A673 (cell line): ENCODE data around the gene PAX7. TPM values are rescaled to one million over a fixed set of nuclear protein-coding genes. Genes with fewer than 3 reads are reported as not detected.

Experiments used
- BruUV-seq: library from RNA; stranded (reverse); fragments of 400-500 nt; replicated peaks from 2 replicates; lab custom pipeline; 2021; lab: Mats Ljungman, UMichigan
- CTCF ChIA-PET: fragments of 300-600 bp; sonication (Branson Sonifier 250); formaldehyde crosslinking; loops from one replicate; lab custom pipeline; 2022; ENCODE audit warnings: antibody characterized with exemption; lab: Charles Lee
- POLR2A ChIA-PET: fragments of 300-600 bp; sonication (Branson Sonifier 250); formaldehyde crosslinking; loops from one replicate; lab custom pipeline; 2022; ENCODE audit warnings: antibody characterized with exemption; ENCODE audit not compliant: low non-redundant PET; lab: Charles Lee
- DNase-seq: peaks from one replicate; pipeline ENCODE4 v3.0.0-alpha.2; 2015; ENCODE audit warnings: low spot score
- H3K27ac ChIP-seq: fragments of 200-600 bp; sonication (generic); 2 replicates; pipeline ENCODE4 v1.5.1; 2016; ENCODE audit warnings: mixed run types, low read depth, mild to moderate bottlenecking, mixed read lengths, antibody characterized with exemption, low read length; ENCODE audit not compliant: poor library complexity, severe bottlenecking
- H3K27me3 ChIP-seq: fragments of 200-600 bp; sonication (generic); replicated peaks from 2 replicates; pipeline ENCODE4 v1.6.1; 2017; ENCODE audit warnings: mixed run types, low read depth, mild to moderate bottlenecking, mixed read lengths, antibody characterized with exemption, low read length; ENCODE audit not compliant: insufficient read depth, poor library complexity
- H3K36me3 ChIP-seq: fragments of 200-600 bp; sonication (generic); 2 replicates; pipeline ENCODE4 v1.6.1; 2016; ENCODE audit warnings: mixed run types, mild to moderate bottlenecking, mixed read lengths, antibody characterized with exemption, low read length; ENCODE audit not compliant: insufficient read depth, poor library complexity, severe bottlenecking
- H3K4me1 ChIP-seq: fragments of 200-600 bp; sonication (generic); 2 replicates; pipeline ENCODE4 v1.6.1; 2017; ENCODE audit warnings: mixed run types, mild to moderate bottlenecking, mixed read lengths, antibody characterized with exemption, low read length; ENCODE audit not compliant: insufficient read depth, poor library complexity, severe bottlenecking
- H3K4me3 ChIP-seq: fragments of 200-600 bp; sonication (generic); 2 replicates; pipeline ENCODE4 v1.5.1; 2016; ENCODE audit warnings: low read depth, mixed run types, mild to moderate bottlenecking, mixed read lengths, low read length; ENCODE audit not compliant: poor library complexity, severe bottlenecking
- H3K9me3 ChIP-seq: fragments of 200-600 bp; sonication (generic); 2 replicates; pipeline ENCODE4 v1.6.1; 2016; ENCODE audit warnings: mixed run types, low read depth, mild to moderate bottlenecking, mixed read lengths, antibody characterized with exemption, low read length; ENCODE audit not compliant: poor library complexity, severe bottlenecking
- EZH2 ChIP-seq: fragments of 200-600 bp; sonication (generic); IDR thresholded peaks from 2 replicates; pipeline ENCODE4 v1.6.1; 2017; ENCODE audit warnings: borderline replicate concordance, low read depth, mild to moderate bottlenecking, mixed read lengths, antibody characterized with exemption, low read length; ENCODE audit not compliant: poor library complexity, severe bottlenecking
- intact Hi-C: fragments of 100-400 bp; cut with micrococcal nuclease; formaldehyde crosslinking; loops from one replicate; pipeline ENCODE4 v1.10.0; 2022; ENCODE audit not compliant: unreplicated experiment
- total RNA-seq: library from RNA; stranded (reverse); gene quantifications from 2 replicates; pipeline ENCODE4 v1.2.3, GENCODE V29; 2021
- TF ChIP-seq, protein P1 (sequence below): fragments of 300-800, 200-600 bp; sonication (generic); conservative IDR thresholded peaks from 2 replicates; pipeline ENCODE4 v1.5.1; 2017; ENCODE audit warnings: low read depth, mild to moderate bottlenecking, antibody characterized with exemption, low read length, moderate library complexity, mixed read lengths

PAX7 gene
- total RNA-seq, 1 experiment from 2014 or later, result 36.5 TPM

GRCh38 chr1:18760156-18760555 lies 129.5 kb downstream of the PAX7 start:
- CTCF ChIA-PET, result no interaction called here
- no peak for TF ChIP-seq EZH2
- TF ChIP-seq, protein P1, sequence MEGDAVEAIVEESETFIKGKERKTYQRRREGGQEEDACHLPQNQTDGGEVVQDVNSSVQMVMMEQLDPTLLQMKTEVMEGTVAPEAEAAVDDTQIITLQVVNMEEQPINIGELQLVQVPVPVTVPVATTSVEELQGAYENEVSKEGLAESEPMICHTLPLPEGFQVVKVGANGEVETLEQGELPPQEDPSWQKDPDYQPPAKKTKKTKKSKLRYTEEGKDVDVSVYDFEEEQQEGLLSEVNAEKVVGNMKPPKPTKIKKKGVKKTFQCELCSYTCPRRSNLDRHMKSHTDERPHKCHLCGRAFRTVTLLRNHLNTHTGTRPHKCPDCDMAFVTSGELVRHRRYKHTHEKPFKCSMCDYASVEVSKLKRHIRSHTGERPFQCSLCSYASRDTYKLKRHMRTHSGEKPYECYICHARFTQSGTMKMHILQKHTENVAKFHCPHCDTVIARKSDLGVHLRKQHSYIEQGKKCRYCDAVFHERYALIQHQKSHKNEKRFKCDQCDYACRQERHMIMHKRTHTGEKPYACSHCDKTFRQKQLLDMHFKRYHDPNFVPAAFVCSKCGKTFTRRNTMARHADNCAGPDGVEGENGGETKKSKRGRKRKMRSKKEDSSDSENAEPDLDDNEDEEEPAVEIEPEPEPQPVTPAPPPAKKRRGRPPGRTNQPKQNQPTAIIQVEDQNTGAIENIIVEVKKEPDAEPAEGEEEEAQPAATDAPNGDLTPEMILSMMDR, result no peak
- Histone ChIP-seq H3K36me3 (no peaks in the 10 kb centered on the region), H3K4me3 (no peak overlapping the region), H3K4me1 (no peaks in the 10 kb centered on the region), H3K27ac (no peak overlapping the region), H3K27me3 (peaks cover 13% of the 10 kb centered on the region), H3K9me3 (peaks cover 2% of the 10 kb centered on the region)
- POLR2A ChIA-PET, result no interaction called here
- no TSS peak for BruUV-seq
- DNase-seq, result no peak
- intact Hi-C loops, result no loop called here

GRCh38 chr1:18761948-18762840 lies 131.5 kb downstream of the PAX7 start:
- no peak for DNase-seq
- POLR2A ChIA-PET, result no interaction called here
- intact Hi-C loops, result no loop called here
- CTCF ChIA-PET, result interaction anchor here (0.9 kb wide), 1 partner anchor 210 kb away, joined by 3 read pairs; no protein-coding TSS in a partner anchor
- Histone ChIP-seq H3K27ac (no peak overlapping the region), H3K4me3 (no peak overlapping the region), H3K36me3 (no peaks in the 10 kb centered on the region), H3K4me1 (no peaks in the 10 kb centered on the region), H3K27me3 (peaks cover 13% of the 10 kb centered on the region), H3K9me3 (peaks cover 2% of the 10 kb centered on the region)
- no TSS peak for BruUV-seq
- TF ChIP-seq EZH2, result no peak

DNA sequence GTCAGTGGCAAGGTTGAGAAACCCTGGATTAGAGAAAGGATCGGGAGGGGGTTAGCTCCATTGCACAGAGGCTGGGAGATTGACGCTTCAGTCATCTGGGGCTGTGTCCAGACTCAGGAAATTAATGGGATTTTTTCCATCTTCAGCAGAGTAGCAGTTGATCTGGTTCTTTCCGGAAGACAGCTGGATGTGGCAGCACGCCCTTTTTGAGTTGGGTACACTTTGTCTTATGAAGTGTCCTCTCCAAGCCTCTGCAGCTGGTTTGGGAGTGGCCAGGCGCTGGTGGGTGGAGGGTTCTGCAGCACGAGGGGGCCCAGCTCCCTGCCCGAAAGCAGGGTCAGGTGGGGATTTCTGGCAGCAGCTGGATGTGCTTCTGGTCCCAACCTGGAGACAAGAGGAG lies 133.7 kb downstream of the PAX7 start:
- DNase-seq, result no peak
- BruUV-seq, result no TSS peak
- ChIA-PET CTCF (no interaction called here), POLR2A (no interaction called here)
- Histone ChIP-seq H3K4me1 (no peaks in the 10 kb centered on the region), H3K27ac (no peak overlapping the region), H3K36me3 (no peaks in the 10 kb centered on the region), H3K4me3 (no peak overlapping the region), H3K27me3 (peaks cover 6% of the 10 kb centered on the region), H3K9me3 (no peaks in the 10 kb centered on the region)
- no peak for TF ChIP-seq EZH2
- TF ChIP-seq, protein P1, result no peak
- intact Hi-C loops, result no loop called here
